KMS-11 (cell line): ENCODE measurements around the gene CAV2.

Source experiments
- H2AFZ ChIP-seq: fragments of 200-600 bp; sonication (generic); 2 replicates; pipeline ENCODE4 v1.6.1; 2016; ENCODE audit warnings: antibody characterized with exemption, mixed run types, low read depth
- H3K27ac ChIP-seq: fragments of 200-600 bp; sonication (generic); 2 replicates; pipeline ENCODE4 v1.6.1; 2016; ENCODE audit warnings: mild to moderate bottlenecking, mixed run types
- H3K27me3 ChIP-seq: fragments of 200-600 bp; sonication (generic); 2 replicates; pipeline ENCODE4 v1.6.1; 2017; ENCODE audit warnings: mild to moderate bottlenecking, low read depth, mixed run types, moderate library complexity; ENCODE audit not compliant: insufficient read depth
- H3K36me3 ChIP-seq: fragments of 200-600 bp; sonication (generic); 2 replicates; pipeline ENCODE4 v1.6.1; 2017; ENCODE audit warnings: mild to moderate bottlenecking, mixed run types; ENCODE audit not compliant: insufficient read depth
- H3K4me1 ChIP-seq: fragments of 200-600 bp; sonication (generic); 2 replicates; pipeline ENCODE4 v1.6.1; 2016; ENCODE audit warnings: mild to moderate bottlenecking, low read depth, mixed run types; ENCODE audit not compliant: poor library complexity, severe bottlenecking
- H3K4me2 ChIP-seq: fragments of 200-600 bp; sonication (generic); 2 replicates; pipeline ENCODE4 v1.7.0; 2016; ENCODE audit warnings: mild to moderate bottlenecking, mixed run types
- H3K4me3 ChIP-seq: fragments of 200-600 bp; sonication (generic); IDR thresholded peaks from 2 replicates; pipeline ENCODE4 v1.6.1; 2017; ENCODE audit warnings: low read depth, low read length, mixed read lengths; ENCODE audit not compliant: insufficient read depth
- H3K79me2 ChIP-seq: fragments of 200-600 bp; sonication (generic); 2 replicates; pipeline ENCODE4 v1.6.1; 2016; ENCODE audit warnings: low read depth, mixed run types; ENCODE audit not compliant: insufficient read depth
- H3K9ac ChIP-seq: fragments of 200-600 bp; sonication (generic); 2 replicates; pipeline ENCODE4 v1.6.1; 2016; ENCODE audit warnings: mild to moderate bottlenecking, mixed run types
- H4K20me1 ChIP-seq: fragments of 200-600 bp; sonication (generic); 2 replicates; pipeline ENCODE4 v1.6.1; 2016; ENCODE audit warnings: mild to moderate bottlenecking, mixed run types; ENCODE audit not compliant: insufficient read depth
- TF ChIP-seq, protein P1 (sequence below): fragments of 200-600 bp; sonication (generic); conservative IDR thresholded peaks from 2 replicates; pipeline ENCODE4 v1.6.1; 2017; ENCODE audit warnings: low read depth, mild to moderate bottlenecking, antibody characterized with exemption, low read length, moderate library complexity, mixed read lengths

CAV2 gene

DNA sequence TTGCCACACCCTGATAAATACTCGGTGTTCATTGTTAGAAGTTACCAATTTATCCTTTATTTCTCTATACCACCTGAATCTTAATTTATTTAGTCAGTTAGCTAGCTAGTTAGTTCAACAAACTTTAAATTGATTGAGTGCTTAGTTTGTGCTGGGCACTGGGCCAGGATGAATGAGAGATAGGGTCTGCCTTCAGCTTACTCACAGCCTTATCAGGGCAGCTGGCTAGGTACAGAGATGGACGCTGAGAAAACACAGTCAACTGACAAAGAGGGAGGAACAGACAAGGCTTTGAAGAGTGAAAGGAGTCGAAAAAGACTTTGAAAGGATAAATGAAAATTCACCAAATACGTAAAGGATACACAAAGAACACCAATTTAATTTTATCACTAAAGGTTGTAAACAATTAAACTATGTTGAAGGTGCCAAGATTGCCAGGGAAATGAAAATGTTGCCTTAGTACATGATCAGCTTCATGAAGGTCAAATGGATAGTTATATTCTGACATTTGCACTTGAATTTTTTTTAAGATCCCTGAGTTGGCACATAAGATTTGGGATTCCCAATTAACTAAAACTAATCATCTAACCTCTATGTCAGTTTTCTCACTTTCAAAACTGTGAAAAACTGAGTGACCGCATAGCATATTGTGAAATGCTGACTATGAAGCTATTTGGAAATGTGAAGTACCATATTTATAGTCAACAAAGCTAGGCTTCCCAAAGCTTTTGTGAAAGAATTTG is 2.1 kb downstream of the CAV2 start:
- Histone ChIP-seq H3K27me3 (no peaks in the 10 kb centered on the region), H3K27ac (peak overlapping the region; percentile 61), H3K4me3 (no peak overlapping the region), H3K9ac (peak overlapping the region; percentile 67; the same call in 1 of the 2 replicates), H3K4me2 (peak overlapping the region; percentile 88), H3K79me2 (peaks cover 10% of the 10 kb centered on the region; the same call in 1 of the 2 replicates), H3K4me1 (peaks cover 50% of the 10 kb centered on the region), H3K36me3 (no peaks in the 10 kb centered on the region; the same call in 1 of the 2 replicates), H2AFZ (no peak overlapping the region), H4K20me1 (no peaks in the 10 kb centered on the region)
- TF ChIP-seq, protein P1, sequence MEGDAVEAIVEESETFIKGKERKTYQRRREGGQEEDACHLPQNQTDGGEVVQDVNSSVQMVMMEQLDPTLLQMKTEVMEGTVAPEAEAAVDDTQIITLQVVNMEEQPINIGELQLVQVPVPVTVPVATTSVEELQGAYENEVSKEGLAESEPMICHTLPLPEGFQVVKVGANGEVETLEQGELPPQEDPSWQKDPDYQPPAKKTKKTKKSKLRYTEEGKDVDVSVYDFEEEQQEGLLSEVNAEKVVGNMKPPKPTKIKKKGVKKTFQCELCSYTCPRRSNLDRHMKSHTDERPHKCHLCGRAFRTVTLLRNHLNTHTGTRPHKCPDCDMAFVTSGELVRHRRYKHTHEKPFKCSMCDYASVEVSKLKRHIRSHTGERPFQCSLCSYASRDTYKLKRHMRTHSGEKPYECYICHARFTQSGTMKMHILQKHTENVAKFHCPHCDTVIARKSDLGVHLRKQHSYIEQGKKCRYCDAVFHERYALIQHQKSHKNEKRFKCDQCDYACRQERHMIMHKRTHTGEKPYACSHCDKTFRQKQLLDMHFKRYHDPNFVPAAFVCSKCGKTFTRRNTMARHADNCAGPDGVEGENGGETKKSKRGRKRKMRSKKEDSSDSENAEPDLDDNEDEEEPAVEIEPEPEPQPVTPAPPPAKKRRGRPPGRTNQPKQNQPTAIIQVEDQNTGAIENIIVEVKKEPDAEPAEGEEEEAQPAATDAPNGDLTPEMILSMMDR, result no peak

DNA sequence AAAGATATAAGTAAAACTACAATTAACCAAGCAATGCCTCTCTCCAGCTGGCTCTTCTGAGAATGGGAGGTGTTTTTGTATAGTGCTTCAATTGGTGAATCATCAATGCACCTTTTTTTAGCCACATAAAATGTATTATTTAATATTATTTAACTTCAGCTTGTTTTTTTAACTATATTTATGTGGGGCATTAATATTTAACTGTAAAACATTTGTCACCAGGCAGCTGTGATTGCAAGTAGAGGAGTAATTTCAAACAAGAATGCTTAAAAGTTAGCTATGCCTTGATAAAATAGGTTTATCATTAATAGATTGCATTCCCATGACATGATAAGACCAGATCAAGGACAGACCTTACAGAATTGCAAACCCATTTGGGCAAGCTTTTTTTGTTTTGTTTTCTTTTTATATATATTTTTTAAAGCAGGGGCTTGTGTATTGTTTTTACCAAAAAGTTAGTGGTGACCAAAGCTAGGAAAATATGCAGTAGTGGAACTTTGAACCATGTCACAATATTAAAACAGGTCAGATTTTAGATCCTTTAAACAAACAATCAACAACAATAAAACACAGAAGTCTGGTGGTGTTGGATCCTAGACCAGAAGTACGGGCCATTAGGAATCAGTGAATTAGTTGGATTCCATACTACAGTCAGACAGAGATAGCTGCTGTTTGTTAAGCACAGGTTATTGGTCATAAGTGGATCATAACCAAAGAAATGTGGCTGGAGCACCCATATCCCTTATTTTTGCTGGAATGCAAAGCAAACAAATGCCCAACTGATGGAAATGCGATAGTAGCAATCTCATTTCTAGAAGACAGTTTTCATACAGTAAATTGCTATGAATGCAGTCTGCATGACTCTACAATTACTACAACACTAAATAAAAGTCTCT is 2.9 kb downstream of the CAV2 start:
- H3K79me2 ChIP-seq, result peaks cover 10% of the 10 kb centered on the region; the same call in 1 of the 2 replicates
- peaks cover 55% of the 10 kb centered on the region for H3K4me1 ChIP-seq
- H3K27ac ChIP-seq, result peak overlapping the region; percentile 61
- H3K4me2 ChIP-seq, result peak overlapping the region; percentile 88
- H3K27me3 ChIP-seq, result no peaks in the 10 kb centered on the region
- peaks cover 5% of the 10 kb centered on the region; the same call in 1 of the 2 replicates for H3K36me3 ChIP-seq
- no peak overlapping the region for H3K4me3 ChIP-seq
- no peaks in the 10 kb centered on the region for H4K20me1 ChIP-seq
- H2AFZ ChIP-seq, result no peak overlapping the region
- TF ChIP-seq, protein P1, result no peak
- peak overlapping the region; percentile 67 for H3K9ac ChIP-seq

DNA sequence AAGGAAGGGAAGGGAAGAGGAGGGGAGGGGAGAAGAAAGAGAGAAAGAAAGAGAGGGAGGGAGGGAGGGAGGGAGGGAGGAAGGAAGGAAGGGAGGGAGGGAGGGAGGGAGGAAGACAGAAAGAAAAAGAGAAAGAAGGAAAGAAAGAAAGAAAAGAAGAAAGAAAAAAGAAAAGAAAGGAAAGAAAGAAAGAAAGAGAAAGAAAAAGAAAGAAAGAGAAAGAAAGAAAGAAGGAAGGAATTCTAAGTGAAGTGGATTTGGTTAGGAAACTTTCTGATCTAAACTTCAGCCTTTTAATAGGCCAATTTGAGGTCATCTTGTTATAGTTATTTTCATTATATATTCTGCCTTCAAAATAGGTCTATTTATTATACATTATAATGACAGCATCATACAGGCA is 4.3 kb downstream of the CAV2 start:
- Histone ChIP-seq H3K36me3 (peaks cover 5% of the 10 kb centered on the region; the same call in 1 of the 2 replicates), H3K27ac (no peak overlapping the region), H3K27me3 (no peaks in the 10 kb centered on the region), H3K4me1 (peaks cover 55% of the 10 kb centered on the region), H3K79me2 (peaks cover 10% of the 10 kb centered on the region; the same call in 1 of the 2 replicates), H3K4me2 (peak overlapping the region; percentile 88), H3K4me3 (no peak overlapping the region), H2AFZ (no peak overlapping the region), H4K20me1 (no peaks in the 10 kb centered on the region), H3K9ac (no peak overlapping the region)
- TF ChIP-seq, protein P1, result no peak

DNA sequence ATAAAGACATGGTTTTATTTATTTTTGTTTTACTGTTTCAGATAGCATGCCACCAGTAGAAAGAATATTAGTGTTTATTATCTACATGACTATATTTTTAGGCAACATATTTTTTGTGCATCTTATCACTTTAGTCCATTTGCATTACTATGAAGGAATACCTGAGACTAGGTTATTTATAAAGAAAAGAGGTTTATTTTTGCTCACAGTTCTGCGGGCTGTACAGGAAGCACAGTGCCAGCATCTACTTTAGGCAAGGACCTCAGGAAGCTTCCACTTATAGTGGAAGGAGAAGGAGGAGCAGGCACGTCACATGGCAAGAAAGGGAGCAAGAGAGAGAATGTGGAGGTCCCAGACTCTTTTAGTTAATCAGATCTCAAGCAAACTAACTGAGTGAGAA is 5.7 kb downstream of the CAV2 start:
- no peaks in the 10 kb centered on the region for H4K20me1 ChIP-seq
- H3K27ac ChIP-seq, result no peak overlapping the region
- TF ChIP-seq, protein P1, result no peak
- H3K4me3 ChIP-seq, result no peak overlapping the region
- no peak overlapping the region for H3K9ac ChIP-seq
- H3K4me1 ChIP-seq, result peaks cover 54% of the 10 kb centered on the region
- H2AFZ ChIP-seq, result no peak overlapping the region
- H3K27me3 ChIP-seq, result no peaks in the 10 kb centered on the region
- peaks cover 10% of the 10 kb centered on the region; the same call in 1 of the 2 replicates for H3K79me2 ChIP-seq
- no peak overlapping the region for H3K4me2 ChIP-seq
- H3K36me3 ChIP-seq, result peaks cover 5% of the 10 kb centered on the region; the same call in 1 of the 2 replicates
